ENCODE data around the gene DDX3X.
"Not testable (repeated sequence)": the region's sequence is repeated elsewhere in the genome, so short reads cannot be mapped to it uniquely, and the experiment has no call there.

The DDX3X gene

GRCh38 chrX:41332005-41332404 is 2.0 kb upstream of the DDX3X start:
- DNase-seq = no peak

- DNase-seq = peak; percentile 61
Observed at GRCh38 chrX:41332408-41333002, 1.5 kb upstream of the DDX3X start.

- peak; percentile 94 for DNase-seq
Observed at GRCh38 chrX:41333003-41333743, 789 bp upstream of the DDX3X start.

- DNase-seq = peak; percentile 70
Observed at GRCh38 chrX:41334363-41335197, 618 bp downstream of the DDX3X start.

- DNase-seq = peak; percentile 23
Observed at GRCh38 chrX:41335198-41335957, 1.4 kb downstream of the DDX3X start.

- DNase-seq = no peak
Observed at GRCh38 chrX:41335958-41336331, 2.0 kb downstream of the DDX3X start.

- no peak for DNase-seq
Observed at GRCh38 chrX:41336447-41336846, 2.5 kb downstream of the DDX3X start.

GRCh38 chrX:41337140-41337539 is 3.2 kb downstream of the DDX3X start:
- no peak for DNase-seq

- no peak for DNase-seq
Observed at GRCh38 chrX:41338436-41338835, 4.5 kb downstream of the DDX3X start.

GRCh38 chrX:41339148-41339547 is 5.2 kb downstream of the DDX3X start:
- no peak for DNase-seq

GRCh38 chrX:41344053-41344452 is 10.1 kb downstream of the DDX3X start:
- DNase-seq = no peak

- DNase-seq = no peak
Observed at GRCh38 chrX:41347186-41347585, 13.2 kb downstream of the DDX3X start.

GRCh38 chrX:41348551-41348950 is 14.6 kb downstream of the DDX3X start:
- DNase-seq = no peak

- DNase-seq = no peak
Observed at GRCh38 chrX:41350150-41350975, 16.4 kb downstream of the DDX3X start.

- no peak for DNase-seq
Observed at GRCh38 chrX:41350976-41351569, 17.1 kb downstream of the DDX3X start.

- no peak for DNase-seq
Observed at GRCh38 chrX:41351923-41352322, 18.0 kb downstream of the DDX3X start.

GRCh38 chrX:41352329-41352838 is 18.4 kb downstream of the DDX3X start:
- DNase-seq = no peak

GRCh38 chrX:41353985-41354384 is 20.0 kb downstream of the DDX3X start:
- no peak for DNase-seq

- DNase-seq = no peak
Observed at GRCh38 chrX:41369152-41369551, 35.2 kb downstream of the DDX3X start.

GRCh38 chrX:41371575-41371974 is 37.6 kb downstream of the DDX3X start:
- not testable (repeated sequence) for DNase-seq

GRCh38 chrX:41373989-41374606 is 40.1 kb downstream of the DDX3X start:
- DNase-seq = no peak
